ENCODE results near the gene MYO1H.

The MYO1H gene

GRCh38 chr12:109475993-109476806, 128.5 kb downstream of the MYO1H start:
- DNase-seq (ENCODE audit: low read depth), result peak; percentile 25
- Histone ChIP-seq H3K9me3 (ENCODE audit: control insufficient read depth, low read length) (no peaks in the 10 kb centered on the region), H3K36me3 (ENCODE audit: control insufficient read depth, insufficient read depth, low read length, severe bottlenecking) (peaks cover 14% of the 10 kb centered on the region), H3K27me3 (replicated peaks; ENCODE audit: control insufficient read depth, insufficient read depth, low read length) (no peaks in the 10 kb centered on the region), H3K9ac (ENCODE audit: low read length) (peak overlapping the region; percentile 99), H3K4me1 (ENCODE audit: control insufficient read depth, insufficient read depth, low read length) (peaks cover 37% of the 10 kb centered on the region), H3K4me3 (ENCODE audit: low read length) (peak overlapping the region; percentile 95)

GRCh38 chr12:109476807-109477184, 129.1 kb downstream of the MYO1H start:
- Histone ChIP-seq H3K27me3 (replicated peaks; ENCODE audit: control insufficient read depth, insufficient read depth, low read length) (no peaks in the 10 kb centered on the region), H3K4me1 (ENCODE audit: control insufficient read depth, insufficient read depth, low read length) (peaks cover 37% of the 10 kb centered on the region), H3K4me3 (ENCODE audit: low read length) (peak overlapping the region; percentile 95), H3K9me3 (ENCODE audit: control insufficient read depth, low read length) (no peaks in the 10 kb centered on the region), H3K9ac (ENCODE audit: low read length) (peak overlapping the region; percentile 99), H3K36me3 (ENCODE audit: control insufficient read depth, insufficient read depth, low read length, severe bottlenecking) (peaks cover 9% of the 10 kb centered on the region)
- DNase-seq (ENCODE audit: low read depth), result peak; percentile 46

DNA sequence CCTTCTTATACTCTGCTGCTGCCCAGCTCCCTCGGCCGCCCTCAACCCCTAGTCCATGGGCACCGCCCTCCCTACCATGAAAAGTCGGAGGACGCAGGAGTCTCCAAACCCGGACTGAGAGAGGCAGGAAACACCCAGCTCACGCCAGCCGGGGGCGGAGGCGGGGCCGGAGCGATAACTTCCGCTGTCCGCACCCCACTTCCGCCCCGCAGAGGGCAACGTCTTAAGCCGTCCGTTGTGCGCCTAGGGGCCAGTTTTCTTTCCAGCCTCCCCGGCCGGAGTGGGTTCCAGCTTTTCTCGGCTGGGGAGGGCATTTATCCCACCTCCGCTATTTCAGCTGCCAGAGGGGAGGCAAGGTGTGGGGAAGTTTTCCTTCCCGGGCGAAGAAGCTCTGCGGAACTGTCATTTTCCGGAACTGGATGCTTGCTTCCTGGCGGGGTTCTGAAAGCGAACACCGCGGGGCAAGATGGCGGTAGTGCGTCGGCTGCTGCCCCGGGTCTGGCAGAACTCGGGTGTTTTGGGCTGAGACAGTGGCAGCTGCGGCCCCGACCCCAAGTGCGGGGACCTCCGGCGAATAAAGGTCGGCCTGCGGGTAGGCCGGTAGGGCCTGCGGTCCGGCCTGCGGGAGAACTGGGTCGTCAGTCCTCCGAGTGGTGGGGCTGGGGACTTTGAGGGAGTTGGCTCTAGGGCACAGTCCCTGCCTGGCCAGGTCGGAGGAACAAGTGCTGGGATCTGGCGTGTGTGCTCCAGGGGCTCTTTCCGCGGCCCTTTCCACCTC, 129.7 kb downstream of the MYO1H start, which contains the start of the genes KCTD10 and UBE3B:
TSS of gene KCTD10 (minus strand) at position 116 of the 778 bp plus-strand sequence. CDS start at position 78, 38 bp downstream.
TSS of gene UBE3B (plus strand) at position 450 of the 778 bp plus-strand sequence. CDS start 5,918 bp downstream, outside the sequence.
- Histone ChIP-seq H3K4me3 (ENCODE audit: low read length) (peak within 1 kb of the TSS; percentile 95), H3K4me1 (ENCODE audit: control insufficient read depth, insufficient read depth, low read length) (peaks cover 37% of the 10 kb centered on the region), H3K36me3 (ENCODE audit: control insufficient read depth, insufficient read depth, low read length, severe bottlenecking) (peaks cover 8% of the 10 kb centered on the region), H3K9ac (ENCODE audit: low read length) (peak within 1 kb of the TSS; percentile 99), H3K9me3 (ENCODE audit: control insufficient read depth, low read length) (no peaks in the 10 kb centered on the region), H3K27me3 (replicated peaks; ENCODE audit: control insufficient read depth, insufficient read depth, low read length) (no peaks in the 10 kb centered on the region)
- peak; percentile 96 for DNase-seq (ENCODE audit: low read depth)

DNA sequence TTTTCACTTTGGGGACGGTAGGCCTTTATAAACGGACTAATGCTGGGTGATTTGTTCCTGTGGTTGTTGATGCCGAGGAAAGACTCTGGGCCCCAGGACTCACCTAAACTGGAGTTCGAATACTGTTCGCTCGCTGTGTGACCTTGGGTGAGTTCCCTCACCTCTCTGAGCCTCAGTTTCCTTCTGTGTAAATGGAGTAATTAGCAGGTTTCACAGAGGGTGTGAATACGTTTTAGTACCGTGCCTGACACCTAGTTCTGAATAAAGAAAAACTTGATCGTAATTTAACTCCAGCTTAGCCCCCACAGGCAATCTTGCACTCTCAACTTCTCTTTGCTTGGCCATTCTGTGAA, 130.2 kb downstream of the MYO1H start:
- Histone ChIP-seq H3K27me3 (replicated peaks; ENCODE audit: control insufficient read depth, insufficient read depth, low read length) (no peaks in the 10 kb centered on the region), H3K4me1 (ENCODE audit: control insufficient read depth, insufficient read depth, low read length) (peaks cover 35% of the 10 kb centered on the region), H3K9ac (ENCODE audit: low read length) (peak overlapping the region; percentile 99), H3K36me3 (ENCODE audit: control insufficient read depth, insufficient read depth, low read length, severe bottlenecking) (peaks cover 5% of the 10 kb centered on the region), H3K4me3 (ENCODE audit: low read length) (peak overlapping the region; percentile 95), H3K9me3 (ENCODE audit: control insufficient read depth, low read length) (no peaks in the 10 kb centered on the region)
- no peak for DNase-seq (ENCODE audit: low read depth)

DNA sequence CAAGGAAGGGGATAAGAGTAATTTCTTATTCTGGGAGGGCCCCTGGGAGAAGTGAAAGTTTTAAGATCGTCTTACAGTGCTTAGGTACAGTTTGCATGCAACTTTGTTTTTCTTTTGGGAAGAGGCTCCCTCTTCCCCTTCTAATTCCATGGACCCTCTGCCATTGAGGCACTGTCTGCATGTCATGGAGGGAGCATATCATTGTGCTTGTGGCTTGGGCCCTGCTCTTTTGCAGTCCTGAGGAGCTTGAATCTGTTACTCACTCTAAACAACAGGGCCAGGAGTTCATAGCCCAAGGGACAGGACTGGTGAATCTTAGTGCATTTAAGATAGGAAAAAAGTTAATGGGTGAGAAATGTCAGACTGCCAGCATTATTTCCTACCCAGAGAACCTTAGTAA, 132.1 kb downstream of the MYO1H start:
- Histone ChIP-seq H3K4me1 (ENCODE audit: control insufficient read depth, insufficient read depth, low read length) (peaks cover 24% of the 10 kb centered on the region), H3K9ac (ENCODE audit: low read length) (no peak overlapping the region), H3K27me3 (replicated peaks; ENCODE audit: control insufficient read depth, insufficient read depth, low read length) (no peaks in the 10 kb centered on the region), H3K9me3 (ENCODE audit: control insufficient read depth, low read length) (no peaks in the 10 kb centered on the region), H3K4me3 (ENCODE audit: low read length) (no peak overlapping the region), H3K36me3 (ENCODE audit: control insufficient read depth, insufficient read depth, low read length, severe bottlenecking) (peaks cover 17% of the 10 kb centered on the region)
- no peak for DNase-seq (ENCODE audit: low read depth)

- Histone ChIP-seq H3K4me3 (ENCODE audit: low read length) (no peak overlapping the region), H3K9ac (ENCODE audit: low read length) (no peak overlapping the region)
Measured at GRCh38 chr12:109480356-109480755, 132.7 kb downstream of the MYO1H start.

DNA sequence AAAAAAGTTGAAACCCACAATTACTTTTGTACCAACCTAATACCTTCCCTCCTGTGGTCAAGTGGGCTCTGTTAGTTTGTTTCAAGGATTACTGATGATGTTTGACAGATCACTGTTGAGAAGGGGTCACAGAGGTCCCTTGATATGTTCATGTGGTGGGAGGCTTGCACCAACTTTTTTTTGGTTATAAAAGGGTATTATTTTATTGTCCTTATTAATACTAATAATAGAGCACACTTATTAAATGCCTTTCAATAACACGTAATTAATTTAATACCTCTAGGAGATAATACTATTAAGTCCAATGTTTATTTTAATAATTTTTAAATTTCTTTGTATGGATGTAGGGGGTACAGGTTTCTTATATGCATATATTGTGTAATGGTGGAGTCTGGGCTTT, 134.2 kb downstream of the MYO1H start:
- Histone ChIP-seq H3K4me3 (ENCODE audit: low read length) (no peak overlapping the region), H3K9ac (ENCODE audit: low read length) (no peak overlapping the region), H3K4me1 (ENCODE audit: control insufficient read depth, insufficient read depth, low read length) (peaks cover 10% of the 10 kb centered on the region), H3K36me3 (ENCODE audit: control insufficient read depth, insufficient read depth, low read length, severe bottlenecking) (peaks cover 38% of the 10 kb centered on the region), H3K27me3 (replicated peaks; ENCODE audit: control insufficient read depth, insufficient read depth, low read length) (no peaks in the 10 kb centered on the region), H3K9me3 (ENCODE audit: control insufficient read depth, low read length) (no peaks in the 10 kb centered on the region)
- DNase-seq (ENCODE audit: low read depth), result no peak

More at GRCh38 chr12:109480356-109480755, 132.7 kb downstream of the MYO1H start:
- Histone ChIP-seq H3K36me3 (ENCODE audit: control insufficient read depth, insufficient read depth, low read length, severe bottlenecking) (peaks cover 23% of the 10 kb centered on the region), H3K9me3 (ENCODE audit: control insufficient read depth, low read length) (no peaks in the 10 kb centered on the region), H3K27me3 (replicated peaks; ENCODE audit: control insufficient read depth, insufficient read depth, low read length) (no peaks in the 10 kb centered on the region), H3K4me1 (ENCODE audit: control insufficient read depth, insufficient read depth, low read length) (peaks cover 19% of the 10 kb centered on the region)
- no peak for DNase-seq (ENCODE audit: low read depth)

- H3K4me1 ChIP-seq (ENCODE audit: control insufficient read depth, insufficient read depth, low read length), result peaks cover 10% of the 10 kb centered on the region
- H3K36me3 ChIP-seq (ENCODE audit: control insufficient read depth, insufficient read depth, low read length, severe bottlenecking), result peaks cover 45% of the 10 kb centered on the region
- no peak for DNase-seq (ENCODE audit: low read depth)
Measured at GRCh38 chr12:109482491-109482890, 134.8 kb downstream of the MYO1H start.

DNA sequence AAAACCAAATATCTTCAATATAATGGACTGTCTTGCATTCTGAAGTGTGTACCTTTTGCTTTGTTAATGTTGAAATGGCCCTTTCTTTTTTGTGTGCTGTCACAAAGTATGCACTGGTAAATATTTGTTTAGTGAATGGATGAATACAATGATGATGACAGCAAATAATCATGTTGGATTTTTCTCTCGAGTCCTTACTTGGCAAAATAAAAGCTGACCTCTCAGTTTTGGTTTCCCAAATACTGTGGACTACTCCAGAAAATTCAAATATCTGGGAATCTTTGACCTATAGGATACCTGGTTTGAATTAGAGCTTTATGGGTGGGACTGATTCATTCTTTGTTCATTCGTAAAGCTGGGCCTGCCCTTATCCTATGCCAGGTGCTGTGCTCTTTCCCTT, 135.2 kb downstream of the MYO1H start:
- H3K36me3 ChIP-seq (ENCODE audit: control insufficient read depth, insufficient read depth, low read length, severe bottlenecking), result peaks cover 49% of the 10 kb centered on the region
- H3K9ac ChIP-seq (ENCODE audit: low read length), result no peak overlapping the region
- DNase-seq (ENCODE audit: low read depth), result no peak
- H3K27me3 ChIP-seq (replicated peaks; ENCODE audit: control insufficient read depth, insufficient read depth, low read length), result no peaks in the 10 kb centered on the region
- peaks cover 13% of the 10 kb centered on the region for H3K4me1 ChIP-seq (ENCODE audit: control insufficient read depth, insufficient read depth, low read length)
- no peak overlapping the region for H3K4me3 ChIP-seq (ENCODE audit: low read length)
- no peaks in the 10 kb centered on the region for H3K9me3 ChIP-seq (ENCODE audit: control insufficient read depth, low read length)

More at GRCh38 chr12:109482491-109482890, 134.8 kb downstream of the MYO1H start:
- no peaks in the 10 kb centered on the region for H3K9me3 ChIP-seq (ENCODE audit: control insufficient read depth, low read length)
- no peak overlapping the region for H3K4me3 ChIP-seq (ENCODE audit: low read length)
- no peak overlapping the region for H3K9ac ChIP-seq (ENCODE audit: low read length)
- H3K27me3 ChIP-seq (replicated peaks; ENCODE audit: control insufficient read depth, insufficient read depth, low read length), result no peaks in the 10 kb centered on the region

GRCh38 chr12:109483346-109483745, 135.6 kb downstream of the MYO1H start:
- Histone ChIP-seq H3K27me3 (replicated peaks; ENCODE audit: control insufficient read depth, insufficient read depth, low read length) (no peaks in the 10 kb centered on the region), H3K4me3 (ENCODE audit: low read length) (no peak overlapping the region), H3K4me1 (ENCODE audit: control insufficient read depth, insufficient read depth, low read length) (peaks cover 12% of the 10 kb centered on the region), H3K9me3 (ENCODE audit: control insufficient read depth, low read length) (no peaks in the 10 kb centered on the region), H3K9ac (ENCODE audit: low read length) (no peak overlapping the region), H3K36me3 (ENCODE audit: control insufficient read depth, insufficient read depth, low read length, severe bottlenecking) (peaks cover 52% of the 10 kb centered on the region)
- no peak for DNase-seq (ENCODE audit: low read depth)

- Histone ChIP-seq H3K4me1 (ENCODE audit: control insufficient read depth, insufficient read depth, low read length) (peaks cover 21% of the 10 kb centered on the region), H3K9ac (ENCODE audit: low read length) (no peak overlapping the region), H3K4me3 (ENCODE audit: low read length) (no peak overlapping the region), H3K9me3 (ENCODE audit: control insufficient read depth, low read length) (no peaks in the 10 kb centered on the region), H3K36me3 (ENCODE audit: control insufficient read depth, insufficient read depth, low read length, severe bottlenecking) (peaks cover 70% of the 10 kb centered on the region), H3K27me3 (replicated peaks; ENCODE audit: control insufficient read depth, insufficient read depth, low read length) (no peaks in the 10 kb centered on the region)
- DNase-seq (ENCODE audit: low read depth), result no peak
Measured at GRCh38 chr12:109485201-109485600, 137.5 kb downstream of the MYO1H start.
